Colonic mucosa (tissue), 4 donors: ENCODE results near the gene CCNJ. TPM values are rescaled to one million over a fixed set of nuclear protein-coding genes. Genes with fewer than 3 reads are reported as not detected.

Experiments used
- DNase-seq: peaks from one replicate; pipeline ENCODE4 v3.0.0-alpha.2; 2020
- H3K27ac ChIP-seq: fragments of 200-600 bp; one replicate; pipeline ENCODE4 v1.8.0; 2021
- H3K27me3 ChIP-seq: fragments of 200-600 bp; one replicate; pipeline ENCODE4 v1.8.0; 2021
- H3K36me3 ChIP-seq: fragments of 200-600 bp; one replicate; pipeline ENCODE4 v1.8.0; 2021
- H3K4me1 ChIP-seq: fragments of 200-600 bp; one replicate; pipeline ENCODE4 v1.8.0; 2021; ENCODE audit warnings: mild to moderate bottlenecking
- H3K4me3 ChIP-seq: fragments of 200-600 bp; one replicate; pipeline ENCODE4 v1.8.0; 2021
- H3K9ac ChIP-seq, 2 donors: one replicate each; pipeline ENCODE4 v1.7.0; 2013; ENCODE audit warnings: control low read depth in 2 of 2, low read depth in 2 of 2, low read length in 2 of 2
- H3K9me3 ChIP-seq: fragments of 200-600 bp; one replicate; pipeline ENCODE4 v1.8.0; 2021
- CTCF ChIP-seq: fragments of 200-600 bp; IDR thresholded peaks from one replicate; pipeline ENCODE4 v1.8.0; 2022; ENCODE audit warnings: antibody characterized with exemption, mild to moderate bottlenecking
- intact Hi-C: fragments of 100-400 bp; cut with DNase I; formaldehyde crosslinking; loops from one replicate; pipeline ENCODE4 v1.14.1; 2022
- total RNA-seq, 2 donors: library from RNA; stranded (reverse); fragmentation: NEBNext Ultra II Directional in 1 of 2; extraction: Animal tissue kit (Norgen Biotek cat#: 25700) in 1 of 2; gene quantifications; one replicate each; pipeline ENCODE4 v1.2.1, GENCODE V29; 2021
- donor health status: healthy.
- donor health status: DM: no; HTN: no; CAD: no.
- donor health status: DM: no; HTN: no; CAD: no.

Gene CCNJ
- total RNA-seq, 2 donors from 2014 or later, result 5.0 to 8.9 TPM

GRCh38 chr10:96034625-96035024 lies 8.8 kb upstream of the CCNJ start:
- no peak overlapping the region for H3K9ac ChIP-seq
- H3K9me3 ChIP-seq, result no peaks in the 10 kb centered on the region
- no peak for DNase-seq
- no peaks in the 10 kb centered on the region for H3K36me3 ChIP-seq
- intact Hi-C loops, result loop anchor here (10.0 kb wide), 1 partner anchor 100 kb away; the partner anchor contains the start of gene ZNF518A
- no peak overlapping the region for H3K27ac ChIP-seq
- no peak for TF ChIP-seq CTCF
- H3K27me3 ChIP-seq, result no peaks in the 10 kb centered on the region
- H3K4me1 ChIP-seq, result no peaks in the 10 kb centered on the region
- H3K4me3 ChIP-seq, result no peak overlapping the region

- H3K36me3 ChIP-seq, result no peaks in the 10 kb centered on the region
- H3K27me3 ChIP-seq, result no peaks in the 10 kb centered on the region
- H3K9me3 ChIP-seq, result no peaks in the 10 kb centered on the region
- H3K4me1 ChIP-seq, result no peaks in the 10 kb centered on the region
- intact Hi-C loops, result loop anchor here (10.0 kb wide), 1 partner anchor 96 kb away; the partner anchor contains the start of gene ZNF518A
- H3K27ac ChIP-seq, result no peak overlapping the region
- no peak overlapping the region for H3K9ac ChIP-seq
- no peak overlapping the region for H3K4me3 ChIP-seq
- DNase-seq, result no peak
- TF ChIP-seq CTCF, result no peak
Observed at GRCh38 chr10:96038476-96039387, 4.7 kb upstream of the CCNJ start.

GRCh38 chr10:96041146-96041545 lies 2.2 kb upstream of the CCNJ start:
- Histone ChIP-seq H3K4me3 (no peak overlapping the region), H3K9ac (no peak overlapping the region), H3K27me3 (no peaks in the 10 kb centered on the region), H3K36me3 (no peaks in the 10 kb centered on the region), H3K4me1 (no peaks in the 10 kb centered on the region), H3K27ac (no peak overlapping the region), H3K9me3 (no peaks in the 10 kb centered on the region)
- DNase-seq, result no peak
- TF ChIP-seq CTCF, result no peak
- intact Hi-C loops, result no loop called here

- Histone ChIP-seq H3K27ac (peak overlapping the region; percentile 75), H3K27me3 (no peaks in the 10 kb centered on the region), H3K4me1 (no peaks in the 10 kb centered on the region), H3K36me3 (no peaks in the 10 kb centered on the region), H3K9ac (peak overlapping the region; percentile 70 to 96), H3K4me3 (peak overlapping the region; percentile 49), H3K9me3 (no peaks in the 10 kb centered on the region)
- no peak for TF ChIP-seq CTCF
- peak; percentile 62 for DNase-seq
- intact Hi-C loops, result no loop called here
Observed at GRCh38 chr10:96043893-96044715, 721 bp downstream of the CCNJ start.

GRCh38 chr10:96044736-96045135 lies 1.4 kb downstream of the CCNJ start:
- peak overlapping the region; percentile 49 for H3K4me3 ChIP-seq

More at GRCh38 chr10:96044736-96045135, 1.4 kb downstream of the CCNJ start:
- no peaks in the 10 kb centered on the region for H3K36me3 ChIP-seq
- H3K9ac ChIP-seq, result peak overlapping the region; percentile 70 to 96
- no peak for TF ChIP-seq CTCF
- H3K27ac ChIP-seq, result peak overlapping the region; percentile 75
- no peaks in the 10 kb centered on the region for H3K27me3 ChIP-seq
- no peaks in the 10 kb centered on the region for H3K9me3 ChIP-seq
- no peaks in the 10 kb centered on the region for H3K4me1 ChIP-seq
- peak; percentile 19 for DNase-seq
- intact Hi-C loops, result no loop called here
